Choroid plexus epithelial cell (primary cell): Measurements from ENCODE around the gene TOX2.
A peak's percentile ranks its signal among the peaks of the same experiment; 100 is the strongest.

Source experiments
- DNase-seq: peaks from one replicate; pipeline ENCODE4 v3.0.0-alpha.2; 2010; ENCODE audit warnings: low read depth
- H3K4me3 ChIP-seq: 2 replicates; pipeline ENCODE4 v1.5.1; 2011; ENCODE audit warnings: low read depth, mild to moderate bottlenecking, control low read depth, low read length, moderate library complexity
- CTCF ChIP-seq: conservative IDR thresholded peaks from 2 replicates; pipeline ENCODE4 v1.5.1; 2011; ENCODE audit warnings: low read depth, mild to moderate bottlenecking, control low read depth, inconsistent platforms, low read length, moderate library complexity

Gene TOX2

GRCh38 chr20:44095831-44096230 is 181.2 kb downstream of the TOX2 start:
- DNase-seq = no peak
- no peak for TF ChIP-seq CTCF
- H3K4me3 ChIP-seq = no peak overlapping the region

GRCh38 chr20:44097521-44098255 is 183.0 kb downstream of the TOX2 start:
- no peak for DNase-seq
- TF ChIP-seq CTCF = no peak
- H3K4me3 ChIP-seq = no peak overlapping the region

DNA sequence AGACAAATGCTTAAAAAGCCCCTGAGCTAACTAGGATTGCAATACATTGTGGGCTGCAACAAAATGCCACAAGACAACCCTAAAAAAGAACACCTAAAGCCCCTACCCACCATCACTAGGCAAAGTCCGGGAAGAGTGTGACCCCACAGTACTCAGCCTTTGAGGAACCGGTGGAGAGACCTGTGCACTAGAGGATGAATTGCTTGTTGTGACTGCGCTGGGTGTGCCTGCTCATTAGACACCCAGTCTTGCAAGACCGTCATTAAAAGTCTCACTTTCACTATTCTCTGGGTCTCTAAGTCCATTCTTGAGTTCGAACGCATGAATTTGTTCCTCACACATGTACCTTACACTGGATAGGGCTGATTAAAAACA is 183.6 kb downstream of the TOX2 start:
- no peak for TF ChIP-seq CTCF
- no peak for DNase-seq
- no peak overlapping the region for H3K4me3 ChIP-seq

DNA sequence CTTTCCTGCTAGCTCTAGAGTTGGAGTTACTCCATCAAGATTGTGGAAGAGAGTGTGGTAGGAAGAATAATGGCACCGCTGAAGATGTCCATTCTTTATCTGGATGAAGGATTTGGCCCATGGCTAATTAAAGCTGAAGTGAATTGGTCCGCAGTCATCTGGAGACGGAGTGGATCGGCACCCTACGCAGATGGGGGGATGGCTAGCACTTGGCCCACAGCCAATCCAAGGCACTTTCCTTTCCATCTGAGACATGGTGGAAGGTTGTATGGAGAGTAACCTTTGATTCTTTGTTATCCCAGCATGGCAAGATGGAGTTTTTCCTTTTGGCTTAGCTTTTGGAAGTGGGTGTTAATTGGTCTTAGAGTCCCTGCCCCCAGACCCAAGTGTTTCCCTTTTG is 184.0 kb downstream of the TOX2 start:
- H3K4me3 ChIP-seq = no peak overlapping the region
- no peak for TF ChIP-seq CTCF
- no peak for DNase-seq

DNA sequence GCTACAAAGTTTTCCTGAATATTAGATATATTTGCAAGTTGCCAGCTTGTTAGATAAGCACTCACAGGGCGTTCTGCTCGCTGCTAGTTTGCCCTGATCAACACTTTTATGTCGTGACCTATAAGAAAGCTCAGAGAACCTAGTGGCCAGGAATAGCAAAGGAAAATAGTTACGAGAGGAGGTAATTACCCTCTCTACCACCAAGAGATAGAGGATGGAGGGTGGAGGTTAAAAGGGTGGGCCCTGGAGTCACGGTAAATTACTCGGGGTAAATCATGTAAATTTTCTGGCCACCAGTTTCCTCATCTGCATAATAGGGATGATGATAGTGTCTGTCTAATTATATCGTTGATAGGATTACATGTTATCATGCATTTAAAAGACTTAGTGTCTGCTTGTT is 185.2 kb downstream of the TOX2 start:
- no peak for TF ChIP-seq CTCF
- no peak for DNase-seq
- no peak overlapping the region for H3K4me3 ChIP-seq

- DNase-seq = no peak
- no peak overlapping the region for H3K4me3 ChIP-seq
- no peak for TF ChIP-seq CTCF
Measured at GRCh38 chr20:44102582-44102981, 187.9 kb downstream of the TOX2 start.

DNA sequence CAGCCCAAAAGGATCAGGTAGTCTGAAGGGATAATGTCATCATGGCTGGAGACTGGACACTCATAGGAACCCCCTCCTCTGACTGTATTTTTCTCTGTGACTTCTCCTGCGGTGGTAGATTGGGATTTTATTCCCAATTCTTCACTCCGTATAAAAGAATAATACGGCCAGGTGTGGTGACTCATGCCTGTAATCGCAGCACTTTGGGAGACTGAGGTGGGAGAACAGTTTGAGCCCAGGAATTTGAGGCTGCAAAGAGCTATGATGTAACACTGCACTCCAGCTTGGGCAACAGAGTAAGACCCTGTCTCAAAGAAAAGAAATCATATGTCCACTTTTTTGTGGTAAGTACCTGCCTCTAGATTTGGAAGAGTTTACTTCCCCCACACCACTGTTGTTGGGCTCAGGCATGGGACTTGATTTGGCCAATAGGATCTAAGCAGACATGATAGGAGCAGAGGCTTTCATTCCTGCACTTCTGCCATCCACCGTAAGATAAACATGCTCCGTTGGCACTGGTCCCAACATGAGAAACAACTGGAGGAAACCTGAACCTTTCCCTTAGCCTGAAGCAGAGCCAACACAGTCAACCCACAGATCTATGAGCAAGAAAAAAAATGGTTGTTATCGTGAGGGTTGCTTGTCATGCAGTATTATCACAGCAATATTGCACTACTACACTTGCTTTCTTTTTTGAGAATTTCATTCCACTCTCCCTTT is 190.3 kb downstream of the TOX2 start:
- DNase-seq = peak; percentile 88
- TF ChIP-seq CTCF = no peak
- H3K4me3 ChIP-seq = no peak overlapping the region
